Uterus (tissue), 2 donors: ENCODE data around the gene KCNAB2.

ENCODE experiments used
- CTCF ChIP-seq, 4 experiments: fragments of 200-600 bp in 2 of 4; fragments of 450-650 bp in 2 of 4; sonication (generic) in 2 of 4; IDR thresholded peaks; one replicate each; pipeline ENCODE4 v1.5.1; 2016 to 2019; ENCODE audit warnings: antibody characterized with exemption in 4 of 4, mild to moderate bottlenecking in 2 of 4, moderate library complexity in 1 of 4
- POLR2A ChIP-seq, 2 donors: fragments of 450-650 bp; IDR thresholded peaks; one replicate each; pipeline ENCODE4 v1.6.1; 2016; ENCODE audit warnings: antibody characterized with exemption in 2 of 2, mild to moderate bottlenecking in 1 of 2, moderate library complexity in 1 of 2

GRCh38 chr1:6004412-6005123 lies 41.1 kb upstream of the KCNAB2 start:
- no peak for TF ChIP-seq CTCF (IDR thresholded peaks at IDR 0.05)
- TF ChIP-seq POLR2A (IDR thresholded peaks at IDR 0.05) = no peak
